ENCODE results near the gene FOXM1.

Gene FOXM1

GRCh38 chr12:2813214-2814185 lies 63.5 kb downstream of the FOXM1 start:
- TF ChIP-seq GATA1 (IDR thresholded peaks at IDR 0.05; ENCODE audit: low read depth, low read length) (no peak), POLR2A (IDR thresholded peaks at IDR 0.05; ENCODE audit: low read length) (no peak)
- DNase-seq: peak; percentile 79 to 82

DNA sequence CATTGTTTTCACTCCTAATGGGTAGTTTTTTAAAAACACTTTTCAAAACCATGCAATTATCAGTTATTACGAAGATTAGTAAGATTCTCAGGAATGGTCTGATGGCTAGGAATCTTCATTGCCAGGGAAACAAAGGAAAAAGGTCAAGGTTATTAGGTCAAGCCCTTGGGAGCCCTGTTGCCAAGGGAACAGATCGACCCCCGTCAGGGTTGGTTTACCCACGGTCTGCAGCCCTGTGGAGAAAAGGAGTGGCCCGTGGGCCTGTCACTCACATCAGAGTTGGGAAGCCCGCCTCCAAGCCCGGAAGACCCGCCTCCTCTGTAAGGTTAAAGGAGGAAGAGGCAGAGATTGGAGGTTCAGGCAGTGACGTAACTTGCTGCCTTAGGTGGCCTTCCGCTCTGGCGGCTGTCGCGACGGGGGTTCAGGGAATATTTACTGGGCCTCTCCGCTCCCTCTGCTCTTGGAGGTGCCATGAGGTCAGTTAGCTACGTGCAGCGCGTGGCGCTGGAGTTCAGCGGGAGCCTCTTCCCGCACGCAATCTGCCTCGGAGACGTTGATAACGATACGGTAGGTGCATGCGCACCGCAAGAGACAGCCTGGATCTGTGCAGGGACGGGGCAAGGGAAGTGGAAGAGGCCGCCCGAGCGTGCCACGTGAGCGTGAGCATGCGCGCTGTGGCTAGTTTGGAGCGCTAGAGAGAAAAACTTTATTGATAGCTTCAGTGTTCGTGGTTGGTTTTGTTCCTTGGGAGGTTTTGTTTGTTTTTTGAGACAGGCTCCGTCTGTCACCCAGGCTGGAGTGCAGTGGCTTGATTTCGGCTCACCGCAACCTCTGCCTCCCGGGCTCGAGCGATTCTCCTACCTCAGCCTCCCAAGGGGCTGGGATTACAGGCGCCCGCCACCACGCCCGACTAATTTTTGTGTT lies 64.4 kb downstream of the FOXM1 start, which contains the start of gene ITFG2:
TSS of gene ITFG2 (plus strand) at position 379 of the 924 bp plus-strand sequence. CDS start at position 472, 93 bp downstream.
- peak; percentile 96 to 98 for DNase-seq
- TF ChIP-seq POLR2A (IDR thresholded peaks at IDR 0.05; ENCODE audit: low read length) (peak; percentile 97), GATA1 (IDR thresholded peaks at IDR 0.05; ENCODE audit: low read depth, low read length) (no peak)

GRCh38 chr12:2811801-2812200 lies 65.2 kb downstream of the FOXM1 start:
- no peak for TF ChIP-seq POLR2A (IDR thresholded peaks at IDR 0.05; ENCODE audit: low read length)
- TF ChIP-seq GATA1 (IDR thresholded peaks at IDR 0.05; ENCODE audit: low read depth, low read length): no peak

More at GRCh38 chr12:2811801-2812200, 65.2 kb downstream of the FOXM1 start:
- no peak for DNase-seq

All from erythroblast (primary cell).